Stimulated activated CD8-positive, alpha-beta memory T cell treated with anti-CD3 and anti-CD28 coated beads, Interleukin-15, amount 100 ng/mL, for 1 hour (primary cell): ENCODE measurements around the gene CEP63.

Experiments used
- DNase-seq: peaks from one replicate; pipeline ENCODE4 v3.0.0-alpha.2; 2020; ENCODE audit warnings: low read depth

The CEP63 gene

GRCh38 chr3:134485718-134486576 lies at the start of gene CEP63, which contains the start of gene ANAPC13:
TSS of gene CEP63 (plus strand) at chr3:134486057. CDS start at chr3:134495321, 9,264 bp downstream.
TSS of gene ANAPC13 (minus strand) at chr3:134485985. CDS start at chr3:134482904, 3,081 bp downstream.
- peak; percentile 82 for DNase-seq

- DNase-seq, result no peak
Observed at GRCh38 chr3:134437211-134437752, 48.6 kb upstream of the CEP63 start.

DNA sequence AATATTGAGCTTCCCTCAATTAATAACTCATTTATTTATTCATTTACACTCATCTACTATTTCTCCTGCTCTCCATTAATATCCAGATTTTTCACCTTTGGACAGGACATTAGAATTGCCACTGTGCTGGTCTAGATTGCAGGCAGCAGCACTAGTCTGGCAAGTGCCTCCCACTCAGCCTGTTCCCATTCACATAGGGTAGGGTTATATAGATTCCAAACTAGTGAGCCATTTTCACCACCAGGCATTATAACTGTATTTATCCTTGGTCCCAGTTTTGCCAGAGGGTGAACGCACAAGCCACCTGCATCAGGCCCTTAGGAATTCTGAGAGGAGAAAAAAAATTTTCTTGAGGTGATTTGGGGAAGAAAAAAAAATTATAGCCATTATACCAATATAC lies 44.5 kb upstream of the CEP63 start:
- no peak for DNase-seq

GRCh38 chr3:134441821-134442220 lies 44.0 kb upstream of the CEP63 start:
- no peak for DNase-seq

- no peak for DNase-seq
Observed at GRCh38 chr3:134445095-134445494, 40.8 kb upstream of the CEP63 start.

- no peak for DNase-seq
Observed at GRCh38 chr3:134445636-134446035, 40.2 kb upstream of the CEP63 start.

DNA sequence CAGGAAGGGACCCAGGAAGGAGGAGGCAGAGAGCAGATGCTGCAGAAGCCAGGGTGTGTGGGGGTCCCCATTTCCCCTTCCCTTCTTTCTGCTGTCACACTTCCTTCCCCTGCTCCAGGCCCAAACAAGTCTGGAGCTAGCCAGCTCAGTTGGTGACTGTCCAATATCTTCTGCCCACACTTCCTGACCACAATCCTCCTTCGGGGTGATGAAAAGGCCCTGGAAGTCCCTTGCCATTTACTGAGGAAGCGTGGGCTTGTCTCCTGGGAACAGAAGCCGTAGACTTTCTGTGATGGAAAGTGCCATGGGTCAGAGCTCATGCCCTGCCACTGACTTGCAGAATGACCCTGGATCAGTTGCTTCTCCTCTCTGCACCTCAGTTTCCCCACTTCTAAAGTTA lies 39.1 kb upstream of the CEP63 start:
- no peak for DNase-seq

GRCh38 chr3:134447351-134447750 lies 38.5 kb upstream of the CEP63 start:
- no peak for DNase-seq

GRCh38 chr3:134448664-134449063 lies 37.2 kb upstream of the CEP63 start:
- DNase-seq, result no peak

DNA sequence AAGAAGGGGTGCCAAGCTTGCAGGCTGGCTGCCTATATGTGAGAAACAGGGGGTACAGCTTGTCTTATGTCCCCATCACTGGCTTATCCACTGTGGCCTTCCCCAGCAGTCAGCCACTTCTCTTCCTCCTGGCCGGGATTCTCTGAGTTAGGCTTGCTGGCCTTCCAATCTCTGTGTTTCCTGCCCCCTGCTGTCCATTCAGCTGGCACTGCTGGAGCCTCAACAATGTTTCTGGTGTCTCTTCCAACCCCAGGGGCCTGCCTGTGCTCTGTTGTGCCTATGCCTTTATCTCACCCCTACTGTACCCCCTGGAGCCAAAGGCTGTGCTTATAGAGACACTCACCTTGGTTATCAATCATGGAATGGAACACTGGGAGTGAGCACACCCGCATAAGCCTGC lies 36.6 kb upstream of the CEP63 start:
- no peak for DNase-seq

DNA sequence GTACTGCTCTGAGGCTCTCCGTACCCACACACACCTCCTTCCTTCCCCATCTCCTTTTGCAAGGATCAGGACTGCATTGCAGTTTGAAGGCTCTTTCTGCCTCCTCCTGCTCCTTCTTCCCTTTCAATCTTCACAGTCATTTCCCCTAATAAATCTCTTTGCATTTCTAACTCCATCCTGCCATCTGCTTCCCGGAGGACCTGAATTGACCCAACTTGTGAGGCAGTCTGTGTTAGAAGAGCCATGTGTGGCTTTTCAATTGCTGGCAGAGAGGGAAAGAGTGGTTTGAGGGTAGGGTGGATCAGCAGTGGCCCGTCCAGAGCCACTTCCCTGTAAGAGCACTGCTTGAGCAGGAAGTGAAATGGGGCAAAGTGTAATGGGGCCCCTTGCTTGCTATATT lies 35.9 kb upstream of the CEP63 start:
- no peak for DNase-seq

DNA sequence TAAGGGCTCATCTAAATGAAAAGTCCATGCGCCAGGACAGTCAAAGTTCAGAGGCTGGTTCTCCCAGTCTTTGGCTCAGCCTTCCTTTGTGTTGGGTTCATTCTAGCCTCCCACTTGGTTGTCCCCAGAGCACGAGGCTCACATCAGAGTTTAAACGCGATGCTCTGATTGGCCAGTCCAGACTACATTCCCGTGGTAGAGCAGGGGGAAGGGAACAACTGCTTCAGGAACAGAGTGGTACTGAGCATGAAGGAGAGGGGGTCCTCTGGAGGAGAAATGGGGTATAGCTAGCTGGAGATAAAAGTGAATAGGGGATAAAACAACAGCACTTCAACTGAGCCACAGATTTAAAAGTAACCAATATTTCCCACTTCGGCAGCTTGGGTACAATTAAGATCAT lies 32.2 kb upstream of the CEP63 start:
- no peak for DNase-seq

DNA sequence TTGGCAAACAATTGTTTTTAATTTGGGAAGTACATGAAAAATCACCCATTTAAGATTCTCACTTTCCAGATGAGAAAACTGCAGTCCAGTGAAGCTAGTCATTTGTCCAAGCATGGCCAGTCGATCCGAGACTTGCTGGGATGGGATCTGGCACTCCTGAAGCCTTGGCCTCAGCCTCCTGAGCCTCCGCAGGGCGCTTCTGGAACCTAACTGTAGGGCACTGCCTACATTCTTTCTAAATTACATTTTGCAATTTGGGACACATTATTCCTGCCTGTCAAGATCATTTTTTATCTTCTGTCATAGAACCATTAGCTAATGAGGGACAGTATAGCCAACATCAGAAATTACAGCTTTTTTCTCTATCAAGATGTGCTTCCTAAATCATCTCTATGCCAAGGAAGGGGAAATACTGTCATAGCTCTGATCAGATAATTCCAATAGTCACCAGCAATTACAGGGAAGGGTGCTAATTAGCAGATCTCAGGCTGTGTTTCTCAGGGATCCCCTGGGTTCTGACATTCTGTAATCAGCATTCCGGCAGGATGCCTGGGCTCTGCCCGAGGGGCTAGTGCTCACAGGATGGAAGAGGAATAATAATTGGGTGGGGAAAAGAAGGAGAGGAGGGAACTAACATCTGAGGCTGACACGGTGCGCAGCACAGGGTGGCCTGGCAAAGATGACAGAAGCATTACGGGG lies 28.3 kb upstream of the CEP63 start:
- no peak for DNase-seq

- no peak for DNase-seq
Observed at GRCh38 chr3:134458406-134458945, 27.4 kb upstream of the CEP63 start.

- DNase-seq, result no peak
Observed at GRCh38 chr3:134459562-134459961, 26.3 kb upstream of the CEP63 start.

GRCh38 chr3:134460965-134461364 lies 24.9 kb upstream of the CEP63 start:
- DNase-seq, result no peak

GRCh38 chr3:134462331-134462941 lies 23.4 kb upstream of the CEP63 start:
- DNase-seq, result no peak

DNA sequence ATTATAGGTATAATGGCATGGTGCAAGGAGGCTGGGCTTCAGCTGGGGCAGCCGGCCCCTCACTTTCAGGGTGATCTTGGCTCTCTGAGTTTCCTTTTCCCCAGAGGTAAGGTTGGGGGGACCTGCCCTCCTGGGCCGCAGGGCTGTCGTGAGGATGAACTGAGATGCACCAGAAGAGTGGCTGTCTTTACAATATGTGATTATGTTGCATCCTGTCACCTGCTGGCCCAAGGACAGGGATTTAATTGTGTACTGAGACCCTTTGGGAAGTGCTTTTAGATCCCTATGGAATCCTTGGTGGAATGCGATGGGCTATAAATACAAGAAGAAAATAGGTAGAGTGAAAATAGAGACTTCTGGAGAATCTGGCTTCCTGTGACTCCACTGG lies 22.2 kb upstream of the CEP63 start:
- DNase-seq, result no peak

DNA sequence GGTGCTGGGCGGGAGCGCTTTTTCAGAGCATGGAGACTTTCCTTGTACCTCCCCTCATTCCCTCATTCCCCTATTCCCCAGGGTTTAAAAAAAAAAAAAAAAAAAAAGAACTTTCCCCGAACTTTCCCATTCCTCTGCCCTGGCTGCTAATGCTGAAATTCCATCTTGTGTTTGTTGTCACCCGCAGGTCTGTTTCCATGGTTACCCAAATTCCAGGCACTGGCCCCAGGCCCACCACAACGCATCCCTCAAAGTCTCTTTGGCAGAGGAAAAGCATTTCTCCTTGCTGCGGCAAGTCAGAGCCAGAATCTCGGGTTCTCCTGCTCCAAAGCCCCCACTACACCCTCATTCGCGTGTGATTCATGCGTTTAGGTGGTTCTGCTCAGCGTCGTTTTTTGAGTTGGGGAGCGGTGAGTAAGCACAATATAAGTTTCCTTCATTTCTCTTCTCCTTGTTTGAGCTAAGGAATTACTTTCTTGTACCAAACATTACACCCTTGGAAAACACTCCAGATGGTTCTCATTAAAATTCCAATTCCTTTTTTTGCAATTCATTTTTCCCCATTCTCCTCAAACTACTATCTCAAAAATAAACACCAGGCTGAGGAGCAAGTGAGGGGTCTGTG lies 21.7 kb upstream of the CEP63 start:
- DNase-seq, result no peak

GRCh38 chr3:134464689-134465365 lies 21.0 kb upstream of the CEP63 start:
- DNase-seq, result no peak

- DNase-seq, result no peak
Observed at GRCh38 chr3:134466331-134466730, 19.5 kb upstream of the CEP63 start.
